Activated T-cell treated with anti-CD3 and anti-CD28 coated beads, Interleukin-2, amount 50 U/mL, for 72 hours (primary cell): ENCODE measurements around the gene NMRAL1. TPM values are rescaled to one million over a fixed set of nuclear protein-coding genes. Genes with fewer than 3 reads are reported as not detected.
A peak's percentile ranks its signal among the peaks of the same experiment; 100 is the strongest.

Experiments
- ATAC-seq, 2 donors: fragments of 150-1000 bp; cut with Tn5 transposase; replicated peaks in 1 of 2; 2 replicates each; pipeline ENCODE4 v1.10.0; 2021; ENCODE audit warnings: moderate library complexity in 2 of 2, mild to moderate bottlenecking in 1 of 2
- DNase-seq, 2 donors: peaks; one replicate each; pipeline ENCODE4 v3.0.0; 2021 to 2022; ENCODE audit warnings: mixed read lengths in 1 of 2
- H3K27ac Mint-ChIP-seq: one replicate; pipeline ENCODE4 v1.8.0; 2022; ENCODE audit warnings: mild to moderate bottlenecking, moderate library complexity, mixed read lengths
- H3K27me3 Mint-ChIP-seq: one replicate; pipeline ENCODE4 v1.8.0; 2022; ENCODE audit warnings: low read depth, mixed read lengths
- H3K36me3 Mint-ChIP-seq, 2 donors: one replicate each; pipeline ENCODE4 v1.8.0; 2022; ENCODE audit warnings: mixed read lengths in 2 of 2, mild to moderate bottlenecking in 1 of 2; ENCODE audit not compliant: insufficient read depth in 2 of 2
- H3K4me1 Mint-ChIP-seq: one replicate; pipeline ENCODE4 v1.8.0; 2022; ENCODE audit warnings: low read depth, mixed read lengths
- H3K4me3 Mint-ChIP-seq, 2 donors: one replicate each; pipeline ENCODE4 v1.8.0; 2022; ENCODE audit warnings: mild to moderate bottlenecking in 2 of 2, mixed read lengths in 2 of 2, moderate library complexity in 2 of 2
- H3K9me3 Mint-ChIP-seq, 2 donors: one replicate each; pipeline ENCODE4 v1.8.0; 2022; ENCODE audit warnings: mixed read lengths in 2 of 2
- total RNA-seq, 2 donors: library from RNA; stranded (reverse); gene quantifications; one replicate each; pipeline ENCODE4 v1.2.3, GENCODE V29; 2022

Gene NMRAL1
- 10 to 100 TPM; 32.5 to 33.0 TPM for total RNA-seq

DNA sequence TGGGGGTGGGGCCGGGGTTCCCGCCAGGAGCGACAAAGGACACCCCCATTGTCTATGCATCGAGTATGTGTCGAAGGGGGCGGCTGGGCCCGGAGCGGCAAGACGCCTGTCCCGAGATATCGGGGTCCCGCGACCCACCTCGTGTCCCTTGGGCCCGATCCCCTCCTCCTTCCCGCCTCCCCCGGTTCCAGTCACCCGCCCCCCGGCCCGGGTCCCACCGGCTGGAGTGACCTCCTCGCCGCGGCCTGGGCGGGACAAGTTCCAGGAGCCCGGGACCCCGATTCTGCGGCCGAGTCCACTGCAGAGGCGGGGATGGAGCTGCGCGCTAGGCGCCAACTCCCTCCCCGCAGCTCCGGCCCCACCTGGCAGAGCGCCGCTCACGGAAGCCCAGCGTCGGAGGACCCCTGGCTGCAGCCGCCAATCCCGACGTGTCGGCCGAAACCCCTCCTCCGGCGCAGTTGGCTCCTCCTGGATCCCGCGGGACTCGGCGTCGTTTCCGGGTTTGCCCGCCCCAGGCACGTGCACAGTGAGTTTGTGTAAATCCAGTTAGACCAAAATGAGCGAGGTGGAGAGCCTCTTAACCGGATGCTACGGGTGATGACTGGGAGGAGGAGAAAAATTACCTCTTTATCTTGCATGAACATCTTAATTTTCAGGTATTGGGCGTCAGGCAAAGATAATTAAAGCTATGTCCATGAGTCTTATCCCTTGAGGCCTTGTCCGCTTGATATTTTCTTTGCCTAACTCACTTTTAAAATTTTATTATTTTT lies at the start of gene NMRAL1:
Gene NMRAL1 (minus strand): TSS at position 434 of the 770 bp plus-strand sequence. CDS start 493 bp downstream, outside the sequence.
- Mint-ChIP-seq H3K27ac (peak within 1 kb of the TSS; percentile 26), H3K36me3 (peaks cover 0 to 3% of the 10 kb centered on the region in 2 donors), H3K9me3 (no peaks in the 10 kb centered on the region), H3K27me3 (no peaks in the 10 kb centered on the region), H3K4me3 (peak within 1 kb of the TSS; percentile 82 to 92), H3K4me1 (peaks cover 58% of the 10 kb centered on the region)
- peak; percentile 61 to 66 for ATAC-seq
- DNase-seq = peak; percentile 91 to 93

DNA sequence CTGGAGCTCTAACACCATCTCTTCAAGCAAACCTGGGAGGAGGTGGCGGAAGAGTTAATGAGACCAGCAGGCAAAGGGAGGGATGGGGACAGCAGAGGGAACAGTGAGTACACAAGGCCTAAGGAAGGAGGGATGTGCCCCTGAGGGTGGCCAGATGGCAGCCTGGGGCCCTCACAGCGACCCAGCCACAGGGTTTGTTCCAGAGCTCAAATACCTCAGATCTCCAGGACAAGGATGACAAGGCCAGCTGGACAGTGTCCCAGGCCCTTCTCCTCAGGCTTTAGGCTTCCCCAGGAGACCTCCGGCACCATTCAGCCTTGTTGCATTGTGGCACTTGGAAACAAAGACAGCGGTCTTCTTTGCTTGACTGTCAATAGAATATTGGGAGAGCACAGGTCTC lies 49.3 kb upstream of the NMRAL1 start:
- no peak for ATAC-seq
- Mint-ChIP-seq H3K27me3 (no peaks in the 10 kb centered on the region), H3K27ac (no peak overlapping the region), H3K4me1 (peaks cover 28% of the 10 kb centered on the region), H3K9me3 (no peaks in the 10 kb centered on the region), H3K36me3 (no peaks in the 10 kb centered on the region), H3K4me3 (no peak overlapping the region)
- no peak for DNase-seq

DNA sequence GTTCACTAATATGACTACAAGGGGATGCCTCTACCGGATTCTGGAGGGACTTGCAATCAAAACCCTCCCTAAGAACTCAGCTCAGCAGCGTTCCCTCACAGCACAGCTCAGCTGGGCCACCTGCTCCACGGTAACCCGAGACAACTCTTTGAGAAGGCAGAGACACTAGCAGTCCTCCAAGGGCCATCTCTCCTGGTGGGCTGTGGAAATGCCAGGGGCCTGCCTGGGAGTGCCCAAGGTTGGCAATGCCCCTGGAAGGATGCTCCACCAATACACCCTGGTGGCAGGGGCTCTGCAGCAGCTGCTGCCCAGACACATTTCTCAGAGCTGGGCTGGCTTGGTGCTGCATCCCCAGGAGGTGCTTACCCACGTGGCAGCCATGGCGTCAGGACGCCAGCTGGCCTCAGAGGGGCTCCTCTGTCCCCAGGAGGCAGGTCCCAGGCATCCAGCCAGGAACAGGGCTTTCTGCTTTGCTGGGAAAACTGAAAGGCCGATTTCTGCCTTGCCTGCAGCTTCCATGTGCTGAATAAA lies 47.7 kb upstream of the NMRAL1 start:
- DNase-seq (no peak), ATAC-seq (no peak)
- H3K27ac Mint-ChIP-seq = no peak overlapping the region
- no peak overlapping the region for H3K4me3 Mint-ChIP-seq
- peaks cover 12% of the 10 kb centered on the region for H3K4me1 Mint-ChIP-seq
- H3K9me3 Mint-ChIP-seq = no peaks in the 10 kb centered on the region
- no peaks in the 10 kb centered on the region for H3K27me3 Mint-ChIP-seq
- H3K36me3 Mint-ChIP-seq = no peaks in the 10 kb centered on the region

DNA sequence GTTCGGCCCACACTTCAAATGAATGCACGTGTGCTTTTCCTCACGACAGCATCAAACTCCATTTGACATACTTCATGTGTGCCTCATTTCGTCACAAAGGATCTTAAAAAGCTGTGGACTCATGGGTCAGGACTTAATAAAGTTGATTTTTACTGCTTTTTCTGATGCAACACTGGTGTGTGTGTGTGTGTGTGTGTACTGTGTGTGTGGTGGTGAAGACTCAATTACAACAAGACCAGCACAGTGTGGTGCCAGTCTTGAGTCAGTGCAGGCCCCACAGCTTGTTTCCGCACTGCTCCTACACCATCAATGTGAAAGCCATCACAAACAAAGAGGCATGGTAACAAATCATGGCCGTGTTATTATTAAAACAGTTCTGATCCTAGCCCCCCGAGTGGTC lies 46.5 kb upstream of the NMRAL1 start:
- DNase-seq (no peak), ATAC-seq (no peak)
- no peaks in the 10 kb centered on the region for H3K36me3 Mint-ChIP-seq
- H3K4me1 Mint-ChIP-seq = peaks cover 7% of the 10 kb centered on the region
- no peak overlapping the region for H3K4me3 Mint-ChIP-seq
- no peaks in the 10 kb centered on the region for H3K9me3 Mint-ChIP-seq
- no peak overlapping the region for H3K27ac Mint-ChIP-seq
- no peaks in the 10 kb centered on the region for H3K27me3 Mint-ChIP-seq

DNA sequence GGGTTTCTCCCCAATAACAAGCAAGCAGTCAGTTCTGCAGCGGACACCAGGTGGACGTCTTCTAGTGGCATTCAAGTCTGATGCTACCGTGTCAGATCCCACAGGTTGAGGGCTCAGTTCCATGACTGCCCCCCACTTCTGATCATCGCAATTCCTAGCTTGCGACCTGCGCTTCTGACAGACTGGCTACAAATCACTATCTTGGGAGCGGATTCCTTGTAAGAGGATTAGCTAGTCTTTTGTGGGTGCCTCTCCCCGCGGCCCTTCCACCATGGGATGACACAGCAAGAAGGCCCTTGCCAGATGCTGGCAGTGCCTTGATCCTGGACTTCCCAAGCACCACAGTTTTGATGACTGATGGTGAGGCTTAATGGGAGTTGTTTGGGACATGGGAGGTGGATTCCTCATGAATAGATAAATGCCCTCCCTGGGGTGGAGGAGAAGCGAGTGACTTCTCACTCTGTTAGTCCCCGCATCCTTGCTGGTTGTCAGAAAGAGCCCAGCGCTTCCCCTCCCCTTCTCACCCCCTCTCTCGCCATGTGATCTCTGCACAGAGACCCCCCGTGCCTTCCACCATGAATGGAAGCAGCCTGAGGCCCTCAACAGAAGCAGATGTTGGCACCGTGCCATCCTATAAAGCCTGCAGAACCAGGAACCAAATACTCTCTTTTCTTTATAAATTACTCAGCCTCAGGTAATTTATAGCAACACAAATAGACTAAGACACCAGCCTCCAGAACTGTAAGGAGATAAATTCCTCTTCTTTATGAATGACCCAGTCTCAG lies 45.0 kb upstream of the NMRAL1 start:
- no peak for ATAC-seq
- DNase-seq = no peak
- peaks cover 0 to 2% of the 10 kb centered on the region in 2 donors for H3K36me3 Mint-ChIP-seq
- no peak overlapping the region for H3K4me3 Mint-ChIP-seq
- H3K4me1 Mint-ChIP-seq = peaks cover 22% of the 10 kb centered on the region
- no peaks in the 10 kb centered on the region for H3K27me3 Mint-ChIP-seq
- H3K9me3 Mint-ChIP-seq = no peaks in the 10 kb centered on the region
- H3K27ac Mint-ChIP-seq = no peak overlapping the region

DNA sequence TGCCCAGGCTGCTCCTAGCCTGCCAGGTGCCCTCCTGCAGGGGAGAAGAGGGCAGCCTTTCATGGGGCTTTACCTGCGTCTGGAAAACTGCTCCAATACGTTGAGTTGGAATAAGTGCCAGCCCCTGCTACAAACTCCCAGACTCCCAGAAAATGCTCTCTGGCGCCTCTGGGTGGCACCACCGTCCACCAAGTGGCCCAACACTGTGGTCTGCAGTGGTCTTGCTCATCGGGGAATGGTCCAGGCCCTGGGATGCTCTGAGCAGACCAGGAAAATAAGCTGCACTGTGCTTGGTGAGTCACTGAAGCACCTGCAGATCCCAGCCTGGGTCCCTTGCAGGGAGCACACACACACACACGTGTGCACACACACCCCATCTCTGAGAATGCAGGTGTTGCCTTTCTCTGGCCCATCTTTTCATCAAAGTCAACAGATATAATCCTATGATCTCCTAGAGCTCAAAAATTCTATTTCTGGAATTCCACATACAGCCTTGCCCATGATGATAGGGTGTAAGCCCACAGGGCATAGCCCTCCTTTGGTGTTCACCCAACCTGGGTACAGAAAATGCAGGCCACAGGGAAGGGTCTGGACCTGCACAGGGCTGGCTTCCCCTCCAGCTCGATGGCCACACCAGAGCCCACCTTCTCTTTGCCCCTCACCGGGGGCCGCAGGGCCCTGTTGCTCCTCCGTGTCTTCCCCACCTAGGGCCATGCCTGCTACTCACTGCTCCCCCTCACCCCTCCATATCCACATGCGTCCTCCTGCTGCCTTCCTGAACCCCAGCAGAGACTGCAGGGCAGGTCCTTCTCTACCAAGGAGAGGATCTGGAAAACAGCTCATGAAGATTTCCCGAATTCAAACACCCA lies 43.6 kb upstream of the NMRAL1 start:
- no peak overlapping the region for H3K4me3 Mint-ChIP-seq
- DNase-seq (no peak), ATAC-seq (peak in 1 of 2 donors; percentile 31)
- H3K4me1 Mint-ChIP-seq = peaks cover 27% of the 10 kb centered on the region
- H3K27me3 Mint-ChIP-seq = no peaks in the 10 kb centered on the region
- H3K9me3 Mint-ChIP-seq = no peaks in the 10 kb centered on the region
- H3K36me3 Mint-ChIP-seq = peaks cover 0 to 2% of the 10 kb centered on the region in 2 donors
- no peak overlapping the region for H3K27ac Mint-ChIP-seq

DNA sequence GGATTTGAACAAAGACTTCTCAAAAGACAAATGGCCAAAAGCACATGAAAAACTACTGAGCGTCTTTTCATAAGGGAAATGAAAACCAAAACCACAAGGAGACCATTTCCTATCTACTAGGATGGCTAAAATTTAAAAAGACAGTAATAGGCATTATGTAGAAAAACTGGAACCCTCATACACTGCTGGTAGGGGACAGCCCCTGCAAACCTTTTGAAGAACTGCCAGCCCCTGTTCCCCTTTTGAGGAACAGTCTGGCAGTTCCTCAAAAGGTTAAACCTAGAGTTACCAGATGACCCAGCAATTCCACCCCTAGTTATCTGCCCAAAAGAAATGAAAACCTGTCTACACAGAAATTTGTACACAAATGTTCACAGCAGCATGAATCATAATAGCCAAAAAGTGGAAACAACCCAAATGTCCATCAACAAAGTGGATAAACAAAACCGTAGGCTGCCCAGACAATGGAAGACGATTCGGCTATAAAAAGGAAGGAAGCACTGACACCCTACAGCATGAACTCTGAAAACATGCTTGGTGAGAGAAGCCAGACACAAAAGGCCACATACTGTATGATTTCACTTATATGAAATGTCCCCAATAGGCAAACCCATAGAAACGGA lies 41.3 kb upstream of the NMRAL1 start:
- H3K9me3 Mint-ChIP-seq = no peaks in the 10 kb centered on the region
- H3K4me1 Mint-ChIP-seq = peaks cover 27% of the 10 kb centered on the region
- peak; percentile 22 to 41 for ATAC-seq
- peak overlapping the region; percentile 98 for H3K27ac Mint-ChIP-seq
- no peaks in the 10 kb centered on the region for H3K27me3 Mint-ChIP-seq
- no peak for DNase-seq
- peaks cover 0 to 4% of the 10 kb centered on the region in 2 donors for H3K36me3 Mint-ChIP-seq
- H3K4me3 Mint-ChIP-seq = peak overlapping the region; percentile 48 to 92

DNA sequence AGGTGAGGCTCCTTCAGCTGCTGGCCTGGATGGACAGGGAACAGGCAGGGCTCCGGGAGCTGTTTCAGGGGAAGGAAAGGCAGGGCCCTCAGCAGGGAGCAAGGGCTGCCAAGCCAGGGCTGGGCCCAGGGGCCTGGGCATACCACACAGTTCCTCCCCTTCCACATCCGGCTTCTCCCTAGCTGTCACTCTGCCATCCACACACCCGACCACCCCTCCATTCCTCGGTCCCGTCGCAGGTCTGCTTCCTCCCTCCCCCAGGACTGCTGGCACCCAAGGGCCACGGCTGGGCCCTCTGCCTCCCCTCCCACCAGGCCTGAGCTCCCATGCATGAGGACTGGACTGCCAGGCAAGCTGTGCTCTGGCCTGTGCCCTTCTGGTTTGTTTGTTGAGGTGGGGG lies 40.2 kb upstream of the NMRAL1 start:
- Mint-ChIP-seq H3K27ac (peak overlapping the region; percentile 98), H3K36me3 (peaks cover 0 to 6% of the 10 kb centered on the region in 2 donors), H3K4me1 (peaks cover 27% of the 10 kb centered on the region), H3K9me3 (no peaks in the 10 kb centered on the region), H3K4me3 (peak overlapping the region; percentile 10 to 92), H3K27me3 (no peaks in the 10 kb centered on the region)
- DNase-seq (no peak), ATAC-seq (peak in 1 of 2 donors; percentile 34)

DNA sequence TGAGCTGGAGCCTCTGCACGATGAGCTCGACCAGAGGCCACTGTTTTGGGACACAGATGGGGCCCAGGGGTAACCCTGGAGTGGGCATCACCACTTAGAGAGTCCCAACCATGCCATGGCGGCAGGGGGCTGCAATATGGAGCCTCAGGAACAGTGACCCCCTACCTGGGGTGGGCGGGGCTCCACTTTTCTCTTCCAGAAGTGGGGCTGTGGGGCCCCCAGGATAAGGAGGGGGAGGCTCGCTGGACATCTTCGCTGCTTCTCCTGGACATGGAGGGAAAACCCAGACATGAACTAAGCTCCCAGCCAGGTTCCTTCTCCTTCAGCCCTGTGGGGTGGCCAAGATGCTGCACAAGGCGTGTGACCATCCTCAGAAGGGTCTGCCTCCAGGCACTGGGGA lies 39.5 kb upstream of the NMRAL1 start:
- Mint-ChIP-seq H3K27ac (peak overlapping the region; percentile 98), H3K4me3 (no peak overlapping the region), H3K27me3 (no peaks in the 10 kb centered on the region), H3K4me1 (peaks cover 27% of the 10 kb centered on the region), H3K9me3 (no peaks in the 10 kb centered on the region), H3K36me3 (peaks cover 0 to 6% of the 10 kb centered on the region in 2 donors)
- no peak for ATAC-seq
- DNase-seq = no peak

DNA sequence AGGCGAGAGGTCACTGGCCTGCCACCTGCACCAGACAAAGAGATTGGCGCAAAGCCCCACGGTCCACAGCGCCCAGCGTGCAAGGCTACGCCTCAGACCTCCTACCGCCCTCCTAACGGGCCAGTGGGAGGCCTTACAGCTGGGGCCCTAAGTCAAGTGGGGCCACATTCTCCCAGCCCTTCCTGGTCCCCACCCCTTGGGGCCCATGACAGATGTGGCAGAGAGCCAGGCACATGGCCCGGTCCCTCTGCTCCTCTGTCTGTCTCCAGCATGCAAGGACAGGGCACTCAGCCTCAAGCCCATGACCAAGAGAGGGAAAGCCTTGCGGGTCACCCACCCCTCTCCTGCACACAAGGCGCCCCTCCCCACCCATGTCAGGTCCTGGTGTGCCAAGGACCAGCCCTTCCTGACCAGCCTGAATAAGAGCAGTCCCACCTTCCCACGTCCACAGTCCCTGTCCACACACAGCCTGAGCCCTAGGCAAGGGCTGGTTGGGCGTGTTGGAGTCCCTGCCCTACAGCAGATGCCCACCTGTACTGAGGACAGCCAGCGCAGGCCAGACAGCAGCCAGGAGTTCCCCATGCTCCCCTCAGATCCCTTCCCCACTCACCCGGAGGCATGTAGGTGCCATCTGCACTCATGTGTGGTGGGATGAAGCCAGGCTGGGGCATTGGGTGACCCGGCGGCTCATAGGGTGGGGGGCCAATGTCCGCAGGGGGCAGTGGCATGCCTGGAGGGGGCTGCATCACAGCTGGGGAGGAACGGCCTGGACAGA lies 38.8 kb upstream of the NMRAL1 start:
- Mint-ChIP-seq H3K4me1 (peaks cover 27% of the 10 kb centered on the region), H3K4me3 (no peak overlapping the region), H3K9me3 (no peaks in the 10 kb centered on the region), H3K27ac (no peak overlapping the region), H3K36me3 (peaks cover 0 to 6% of the 10 kb centered on the region in 2 donors), H3K27me3 (no peaks in the 10 kb centered on the region)
- DNase-seq (no peak), ATAC-seq (no peak)

DNA sequence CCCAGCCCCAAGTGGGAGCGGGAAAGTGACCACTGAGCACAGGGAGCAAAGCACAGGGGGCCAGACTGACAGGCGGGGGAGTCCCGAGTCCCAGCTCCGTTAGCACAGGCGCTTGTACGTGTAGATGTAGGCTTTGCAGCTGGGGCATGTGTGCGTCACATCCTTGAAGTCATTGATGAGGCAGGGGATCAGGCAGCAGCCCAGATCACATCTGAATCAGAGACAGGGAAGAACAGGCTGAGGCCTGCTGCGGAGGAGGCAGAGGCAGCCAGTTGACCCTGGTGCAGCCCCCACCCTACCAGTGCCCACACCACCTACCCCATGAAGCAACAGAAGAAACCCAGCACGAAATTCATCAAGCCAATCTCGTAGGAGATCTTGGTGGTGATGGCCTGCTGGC lies 38.0 kb upstream of the NMRAL1 start:
- no peak for DNase-seq
- Mint-ChIP-seq H3K4me1 (peaks cover 27% of the 10 kb centered on the region), H3K27me3 (no peaks in the 10 kb centered on the region), H3K9me3 (no peaks in the 10 kb centered on the region), H3K27ac (peak overlapping the region; percentile 4), H3K36me3 (peaks cover 0 to 12% of the 10 kb centered on the region in 2 donors), H3K4me3 (no peak overlapping the region)
- no peak for ATAC-seq
